Nephron progenitor cell (in vitro differentiated cells): ENCODE measurements around the gene MYDGF.
"Not testable (repeated sequence)": the region's sequence is repeated elsewhere in the genome, so short reads cannot be mapped to it uniquely, and the experiment has no call there.

Source experiments
- DNase-seq: peaks from one replicate; pipeline ENCODE4 v3.0.0; 2021
- H3K27ac Mint-ChIP-seq: 2 replicates; pipeline ENCODE4 v1.8.0; 2021; ENCODE audit warnings: mild to moderate bottlenecking, moderate library complexity, mixed read lengths
- H3K27me3 Mint-ChIP-seq: 2 replicates; pipeline ENCODE4 v1.8.0; 2021; ENCODE audit warnings: mild to moderate bottlenecking, low read depth, mixed read lengths; ENCODE audit not compliant: poor library complexity
- H3K36me3 Mint-ChIP-seq: 2 replicates; pipeline ENCODE4 v1.8.0; 2021; ENCODE audit warnings: low read depth, mixed read lengths
- H3K4me1 Mint-ChIP-seq: 2 replicates; pipeline ENCODE4 v1.8.0; 2021; ENCODE audit warnings: mixed read lengths
- H3K4me3 Mint-ChIP-seq: 2 replicates; pipeline ENCODE4 v1.8.0; 2021; ENCODE audit warnings: mild to moderate bottlenecking, moderate library complexity, mixed read lengths
- H3K9me3 Mint-ChIP-seq: 2 replicates; pipeline ENCODE4 v1.8.0; 2021; ENCODE audit warnings: mild to moderate bottlenecking, moderate library complexity, mixed read lengths
- TF ChIP-seq, protein P1 (sequence below): fragments of 200-600 bp; sonication (generic); IDR thresholded peaks from 2 replicates; pipeline ENCODE4 v1.5.0; 2021; ENCODE audit warnings: antibody characterized with exemption

The MYDGF gene

DNA sequence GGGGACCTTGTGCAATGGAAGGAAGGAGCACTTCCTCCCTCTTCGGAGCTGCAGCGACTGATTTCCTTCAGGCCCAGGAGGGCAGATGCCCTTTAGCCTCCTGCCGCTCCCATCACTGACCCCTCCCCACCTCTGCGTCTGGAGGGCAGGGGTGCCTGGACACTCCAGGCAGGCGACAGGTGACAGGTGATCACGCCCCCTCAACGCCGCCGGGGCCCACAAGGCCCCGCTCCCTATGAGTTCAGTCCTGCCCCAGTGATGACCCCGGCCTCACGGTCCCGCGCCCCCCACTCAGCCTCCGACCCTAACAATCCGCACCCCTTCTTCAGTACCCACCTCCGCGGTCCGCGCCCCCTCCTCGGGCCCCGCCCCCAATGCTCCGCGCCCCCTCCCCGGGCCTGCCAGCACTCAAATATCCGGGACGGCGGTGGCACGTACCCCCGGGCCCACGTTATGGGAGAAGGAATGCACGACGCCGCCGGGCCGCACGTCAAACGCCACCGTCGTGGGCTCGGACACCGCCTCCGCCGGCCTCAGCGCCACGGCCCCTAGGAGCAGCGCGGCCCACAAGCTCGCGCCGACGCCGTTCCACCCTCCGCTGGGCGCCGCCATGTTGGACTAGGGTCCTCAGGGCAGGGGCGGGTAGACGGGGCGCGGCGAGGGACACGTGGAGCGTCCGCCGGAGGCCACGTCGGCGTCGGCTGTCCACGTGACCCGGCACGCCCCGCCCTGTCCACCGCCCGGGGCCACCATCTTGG lies at the start of gene MYDGF:
Gene MYDGF (minus strand): TSS at position 620 of the 758 bp plus-strand sequence. CDS start 8 bp downstream, at position 612.
- Mint-ChIP-seq H3K9me3 (no peaks in the 10 kb centered on the region), H3K27ac (peak within 1 kb of the TSS; percentile 83), H3K4me3 (peak within 1 kb of the TSS; percentile 88), H3K27me3 (peaks cover 4% of the 10 kb centered on the region), H3K36me3 (peaks cover 10% of the 10 kb centered on the region), H3K4me1 (peaks cover 25% of the 10 kb centered on the region)
- TF ChIP-seq, protein P1, sequence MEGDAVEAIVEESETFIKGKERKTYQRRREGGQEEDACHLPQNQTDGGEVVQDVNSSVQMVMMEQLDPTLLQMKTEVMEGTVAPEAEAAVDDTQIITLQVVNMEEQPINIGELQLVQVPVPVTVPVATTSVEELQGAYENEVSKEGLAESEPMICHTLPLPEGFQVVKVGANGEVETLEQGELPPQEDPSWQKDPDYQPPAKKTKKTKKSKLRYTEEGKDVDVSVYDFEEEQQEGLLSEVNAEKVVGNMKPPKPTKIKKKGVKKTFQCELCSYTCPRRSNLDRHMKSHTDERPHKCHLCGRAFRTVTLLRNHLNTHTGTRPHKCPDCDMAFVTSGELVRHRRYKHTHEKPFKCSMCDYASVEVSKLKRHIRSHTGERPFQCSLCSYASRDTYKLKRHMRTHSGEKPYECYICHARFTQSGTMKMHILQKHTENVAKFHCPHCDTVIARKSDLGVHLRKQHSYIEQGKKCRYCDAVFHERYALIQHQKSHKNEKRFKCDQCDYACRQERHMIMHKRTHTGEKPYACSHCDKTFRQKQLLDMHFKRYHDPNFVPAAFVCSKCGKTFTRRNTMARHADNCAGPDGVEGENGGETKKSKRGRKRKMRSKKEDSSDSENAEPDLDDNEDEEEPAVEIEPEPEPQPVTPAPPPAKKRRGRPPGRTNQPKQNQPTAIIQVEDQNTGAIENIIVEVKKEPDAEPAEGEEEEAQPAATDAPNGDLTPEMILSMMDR, result no peak
- DNase-seq, result peak; percentile 95

DNA sequence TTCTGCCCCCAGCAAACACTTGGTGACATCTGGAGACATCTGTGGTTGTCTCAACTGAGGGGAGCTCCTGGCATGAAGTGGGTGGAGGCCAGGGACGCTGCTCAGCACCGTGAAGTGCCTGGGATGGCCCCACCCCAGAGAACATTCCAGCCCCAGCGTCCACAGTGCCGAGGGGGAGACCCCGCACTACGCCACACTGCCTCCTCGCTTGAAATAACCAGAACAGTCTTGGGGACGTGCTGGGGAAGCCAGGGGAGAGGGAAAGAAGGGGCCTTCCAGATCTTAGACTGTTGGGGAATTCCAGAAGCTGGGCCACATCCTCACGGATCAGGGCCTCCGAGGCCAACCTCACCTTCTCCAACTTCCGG lies 49.3 kb upstream of the MYDGF start:
- no peak for DNase-seq
- peaks cover 7% of the 10 kb centered on the region for H3K27me3 Mint-ChIP-seq
- peaks cover under 1% of the 10 kb centered on the region for H3K9me3 Mint-ChIP-seq
- no peak overlapping the region for H3K4me3 Mint-ChIP-seq
- TF ChIP-seq, protein P1, result no peak
- H3K4me1 Mint-ChIP-seq, result peaks cover 17% of the 10 kb centered on the region
- peaks cover 24% of the 10 kb centered on the region for H3K36me3 Mint-ChIP-seq
- H3K27ac Mint-ChIP-seq, result no peak overlapping the region

DNA sequence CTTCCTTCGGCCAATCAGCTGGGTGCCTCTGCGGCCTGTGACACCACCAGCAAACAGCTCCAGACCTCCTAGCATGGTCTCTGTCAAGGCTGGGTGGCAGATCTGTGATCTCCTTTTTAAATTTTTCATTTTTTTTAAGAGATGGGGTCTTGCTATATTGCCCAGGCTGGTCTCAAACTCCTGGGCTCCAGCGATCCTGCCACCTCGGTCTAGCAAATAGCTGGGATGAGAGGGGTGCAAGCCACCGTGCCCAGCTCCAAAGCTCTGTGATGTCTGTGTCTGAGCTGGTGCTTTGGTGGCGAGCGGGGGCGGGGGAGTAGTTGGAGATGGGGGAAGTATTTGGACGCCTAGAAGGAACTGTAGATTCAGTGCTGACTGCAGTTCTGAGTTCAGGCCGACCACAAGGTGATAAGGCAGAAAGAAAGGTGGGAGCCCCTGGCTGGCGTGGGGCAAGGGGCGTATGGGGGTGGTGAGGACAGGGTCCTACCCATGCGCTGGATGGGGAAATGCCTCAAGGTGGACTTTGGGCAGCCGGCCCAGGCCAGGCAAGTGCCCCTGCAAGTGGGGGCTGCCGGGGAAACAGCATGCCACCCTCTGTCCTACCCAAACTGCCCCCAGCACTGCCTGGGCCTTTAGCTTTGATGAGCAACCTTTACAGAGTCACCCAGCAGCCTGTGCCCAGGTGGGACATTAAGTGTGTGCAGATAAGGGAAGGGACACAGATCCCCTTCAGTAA lies 48.0 kb upstream of the MYDGF start:
- Mint-ChIP-seq H3K4me3 (no peak overlapping the region), H3K4me1 (peaks cover 17% of the 10 kb centered on the region), H3K27me3 (no peaks in the 10 kb centered on the region), H3K27ac (no peak overlapping the region), H3K9me3 (no peaks in the 10 kb centered on the region), H3K36me3 (peaks cover 29% of the 10 kb centered on the region)
- TF ChIP-seq, protein P1, result no peak
- no peak for DNase-seq

DNA sequence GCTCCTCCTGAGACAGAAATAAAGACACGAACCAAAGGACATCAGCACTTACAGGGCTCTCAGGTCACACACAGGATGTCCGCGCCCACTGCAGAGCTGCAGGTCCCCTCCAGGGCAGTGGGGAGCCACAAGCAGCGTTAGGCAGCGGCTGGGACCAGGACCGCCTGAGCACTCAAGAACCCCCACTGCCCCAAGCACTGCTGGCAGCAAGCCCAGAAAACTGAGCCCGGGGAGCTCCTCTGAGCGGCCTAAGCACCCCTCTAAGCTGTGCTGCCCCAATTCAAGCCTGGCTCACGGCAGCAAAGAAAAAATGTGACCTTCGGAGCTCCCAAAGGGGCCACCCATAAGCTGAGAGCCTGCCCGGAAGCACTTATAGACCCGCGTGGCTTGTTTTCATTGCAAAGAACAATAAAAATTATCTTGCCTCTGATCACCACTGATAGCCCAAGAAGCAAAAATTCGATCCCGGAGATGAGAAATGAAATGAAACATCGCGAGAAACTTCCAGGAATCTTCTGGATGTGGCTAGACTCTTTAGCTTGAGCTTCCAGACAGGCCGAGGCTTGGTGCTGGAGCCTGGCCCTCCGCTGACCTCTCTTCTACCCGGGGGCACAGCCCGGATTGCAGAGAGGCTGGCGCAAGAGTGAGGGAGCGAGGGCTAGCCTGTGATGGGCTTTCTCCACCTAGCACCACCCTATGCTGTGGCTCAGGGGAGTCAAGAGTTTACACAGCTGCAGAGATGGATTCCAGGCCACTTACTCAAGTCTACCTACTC lies 47.2 kb upstream of the MYDGF start:
- Mint-ChIP-seq H3K27me3 (no peaks in the 10 kb centered on the region), H3K4me1 (peaks cover 11% of the 10 kb centered on the region), H3K9me3 (no peaks in the 10 kb centered on the region), H3K4me3 (no peak overlapping the region), H3K27ac (no peak overlapping the region), H3K36me3 (peaks cover 33% of the 10 kb centered on the region)
- DNase-seq, result no peak
- TF ChIP-seq, protein P1, result no peak

DNA sequence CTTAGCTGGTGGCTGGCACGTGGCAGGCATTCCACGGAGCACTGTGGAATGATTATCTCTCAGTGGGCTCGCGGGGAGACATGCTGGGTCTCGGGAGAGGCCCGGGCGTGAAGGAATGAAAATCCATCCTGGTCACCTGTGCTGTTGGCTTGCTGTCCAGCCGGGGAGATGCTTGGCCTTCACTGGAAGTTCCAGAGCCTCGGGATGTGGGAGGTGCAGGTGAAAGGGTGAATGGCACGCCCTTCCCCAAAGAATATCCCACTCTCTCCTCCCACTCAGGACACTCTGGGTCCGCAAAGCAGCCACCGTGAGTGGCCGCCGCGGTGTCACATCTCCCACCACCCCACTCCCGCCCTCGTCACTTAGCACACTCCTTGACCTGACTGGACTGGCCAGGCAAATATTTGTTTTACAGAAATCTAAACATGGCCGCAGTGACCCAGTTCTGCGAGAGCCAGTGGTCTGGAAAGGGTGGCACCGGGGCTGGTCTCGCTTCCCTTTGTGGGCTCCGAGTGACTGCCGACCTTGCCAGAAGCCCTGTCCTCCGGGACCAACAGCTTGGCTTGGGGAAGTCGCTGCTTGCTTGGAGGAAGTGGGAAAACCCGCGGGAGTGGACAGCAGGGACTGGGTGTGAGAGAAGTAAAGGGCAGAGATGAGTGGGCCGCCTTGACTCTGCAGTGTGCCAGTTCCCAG lies 45.5 kb upstream of the MYDGF start:
- Mint-ChIP-seq H3K4me1 (no peaks in the 10 kb centered on the region), H3K9me3 (no peaks in the 10 kb centered on the region), H3K4me3 (no peak overlapping the region), H3K27me3 (no peaks in the 10 kb centered on the region), H3K27ac (peak overlapping the region; percentile 19), H3K36me3 (peaks cover 50% of the 10 kb centered on the region)
- DNase-seq, result no peak
- TF ChIP-seq, protein P1, result no peak

DNA sequence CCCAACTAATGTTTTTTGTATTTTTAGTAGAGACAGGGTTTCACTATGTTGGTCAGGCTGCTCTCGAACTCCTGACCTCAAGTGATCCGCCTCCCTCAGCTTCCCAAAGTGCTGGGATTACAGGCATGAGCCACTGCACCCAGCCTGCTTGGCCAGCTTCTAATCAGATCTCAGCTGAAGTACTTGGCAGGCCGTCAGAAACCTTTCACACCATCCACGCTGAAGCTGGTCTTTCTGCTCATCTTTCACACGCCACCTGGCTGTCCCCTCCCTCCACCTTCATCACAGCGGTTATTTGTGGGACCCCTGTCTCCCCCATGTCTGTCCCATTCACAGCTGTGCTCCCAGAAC lies 45.0 kb upstream of the MYDGF start:
- DNase-seq, H3K27ac Mint-ChIP-seq, H3K4me3 Mint-ChIP-seq, H3K27me3 Mint-ChIP-seq, H3K9me3 Mint-ChIP-seq, H3K4me1 Mint-ChIP-seq: not testable (repeated sequence)
- H3K36me3 Mint-ChIP-seq, result peaks cover 47% of the 10 kb centered on the region
